ENCODE measurements around the gene IMMP2L. TPM values are rescaled to one million over a fixed set of nuclear protein-coding genes. Genes with fewer than 3 reads are reported as not detected.

Gene IMMP2L
- total RNA-seq, 1 donor from 2014 or later, result 19.0 TPM

- no peak for TF ChIP-seq CTCF (IDR thresholded peaks at IDR 0.05; ENCODE audit: insufficient read depth, low read length, severe bottlenecking)
- no peak for FAIRE-seq
- no peak for DNase-seq (ENCODE audit: low read depth)
- H3K27me3 ChIP-seq (ENCODE audit: control insufficient read depth, insufficient read depth, low read length), result no peaks in the 10 kb centered on the region
- H3K36me3 ChIP-seq (ENCODE audit: control insufficient read depth, insufficient read depth, low read length), result no peaks in the 10 kb centered on the region
- H3K4me3 ChIP-seq (ENCODE audit: low read depth, low read length), result no peak overlapping the region
Observed at GRCh38 chr7:111529507-111530355, 32.6 kb downstream of the IMMP2L start.

- no peak for TF ChIP-seq CTCF (IDR thresholded peaks at IDR 0.05; ENCODE audit: insufficient read depth, low read length, severe bottlenecking)
- no peaks in the 10 kb centered on the region for H3K36me3 ChIP-seq (ENCODE audit: control insufficient read depth, insufficient read depth, low read length)
- no peaks in the 10 kb centered on the region for H3K27me3 ChIP-seq (ENCODE audit: control insufficient read depth, insufficient read depth, low read length)
- DNase-seq (ENCODE audit: low read depth), result no peak
- no peak for FAIRE-seq
- no peak overlapping the region for H3K4me3 ChIP-seq (ENCODE audit: low read depth, low read length)
Observed at GRCh38 chr7:111528331-111528730, 34.0 kb downstream of the IMMP2L start.

- no peak overlapping the region for H3K4me3 ChIP-seq (ENCODE audit: low read depth, low read length)
- no peaks in the 10 kb centered on the region for H3K36me3 ChIP-seq (ENCODE audit: control insufficient read depth, insufficient read depth, low read length)
- no peak for TF ChIP-seq CTCF (IDR thresholded peaks at IDR 0.05; ENCODE audit: insufficient read depth, low read length, severe bottlenecking)
- no peaks in the 10 kb centered on the region for H3K27me3 ChIP-seq (ENCODE audit: control insufficient read depth, insufficient read depth, low read length)
- FAIRE-seq, result no peak
- no peak for DNase-seq (ENCODE audit: low read depth)
Observed at GRCh38 chr7:111527545-111527944, 34.7 kb downstream of the IMMP2L start.

GRCh38 chr7:111525100-111525499, 37.2 kb downstream of the IMMP2L start:
- Histone ChIP-seq H3K27me3 (ENCODE audit: control insufficient read depth, insufficient read depth, low read length) (no peaks in the 10 kb centered on the region), H3K36me3 (ENCODE audit: control insufficient read depth, insufficient read depth, low read length) (no peaks in the 10 kb centered on the region), H3K4me3 (ENCODE audit: low read depth, low read length) (no peak overlapping the region)
- FAIRE-seq (no peak), DNase-seq (ENCODE audit: low read depth) (no peak)
- TF ChIP-seq CTCF (IDR thresholded peaks at IDR 0.05; ENCODE audit: insufficient read depth, low read length, severe bottlenecking), result no peak

- TF ChIP-seq CTCF (IDR thresholded peaks at IDR 0.05; ENCODE audit: insufficient read depth, low read length, severe bottlenecking), result no peak
- Histone ChIP-seq H3K36me3 (ENCODE audit: control insufficient read depth, insufficient read depth, low read length) (peaks cover 2% of the 10 kb centered on the region), H3K27me3 (ENCODE audit: control insufficient read depth, insufficient read depth, low read length) (no peaks in the 10 kb centered on the region), H3K4me3 (ENCODE audit: low read depth, low read length) (no peak overlapping the region)
- no peak for FAIRE-seq
- DNase-seq (ENCODE audit: low read depth), result no peak
Observed at GRCh38 chr7:111521660-111522059, 40.6 kb downstream of the IMMP2L start.

- no peak for TF ChIP-seq CTCF (IDR thresholded peaks at IDR 0.05; ENCODE audit: insufficient read depth, low read length, severe bottlenecking)
- Histone ChIP-seq H3K4me3 (ENCODE audit: low read depth, low read length) (no peak overlapping the region), H3K27me3 (ENCODE audit: control insufficient read depth, insufficient read depth, low read length) (no peaks in the 10 kb centered on the region), H3K36me3 (ENCODE audit: control insufficient read depth, insufficient read depth, low read length) (peaks cover 2% of the 10 kb centered on the region)
- FAIRE-seq, result no peak
- DNase-seq (ENCODE audit: low read depth), result no peak
Observed at GRCh38 chr7:111518264-111518663, 44.0 kb downstream of the IMMP2L start.
